Measurements from ENCODE around the gene VCAN. TPM values are rescaled to one million over a fixed set of nuclear protein-coding genes. Genes with fewer than 3 reads are reported as not detected.

VCAN gene
- total and polyA plus RNA-seq, 4 donors = 0.97 to 15.6 (median 4.8) TPM

- no peak overlapping the region for H3K27ac ChIP-seq (ENCODE audit: low read depth in 1 of 2, low read length in 2 of 2)
- peaks cover 0 to 2% (median 0%) of the 10 kb centered on the region in 4 donors for H3K27me3 ChIP-seq (ENCODE audit: control insufficient read depth in 4 of 4, insufficient read depth in 4 of 4, low read length in 3 of 4)
- no peak for TF ChIP-seq RXRA (IDR thresholded peaks at IDR 0.05)
- no peak for TF ChIP-seq RAD21 (IDR thresholded peaks at IDR 0.05)
- TF ChIP-seq SP1 (IDR thresholded peaks at IDR 0.05) = no peak
- TF ChIP-seq ZBTB33 (IDR thresholded peaks at IDR 0.05) = no peak
- no peak for TF ChIP-seq YY1 (IDR thresholded peaks at IDR 0.05)
- H3K4me1 ChIP-seq (ENCODE audit: control insufficient read depth in 4 of 4, insufficient read depth in 4 of 4, low read length in 3 of 4) = no peaks in the 10 kb centered on the region
- peaks cover 0 to 4% (median 0%) of the 10 kb centered on the region in 4 donors for H3K9me3 ChIP-seq (ENCODE audit: control insufficient read depth in 4 of 4, low read length in 3 of 4)
- H3K4me3 ChIP-seq (ENCODE audit: low read depth in 1 of 3, low read length in 3 of 3) = no peak overlapping the region
- DNase-seq (ENCODE audit: low spot score) = no peak
- no peak overlapping the region for H3K9ac ChIP-seq (ENCODE audit: low read depth in 1 of 2, low read length in 2 of 2)
- H3K36me3 ChIP-seq (ENCODE audit: control insufficient read depth in 4 of 4, insufficient read depth in 3 of 4, low read depth in 1 of 4, low read length in 3 of 4) = no peaks in the 10 kb centered on the region
Measured at GRCh38 chr5:83451955-83452354, 19.6 kb upstream of the VCAN start.

- Histone ChIP-seq H3K27me3 (ENCODE audit: control insufficient read depth in 4 of 4, insufficient read depth in 4 of 4, low read length in 3 of 4) (peaks cover 0 to 2% (median 0%) of the 10 kb centered on the region in 4 donors), H3K36me3 (ENCODE audit: control insufficient read depth in 4 of 4, insufficient read depth in 3 of 4, low read depth in 1 of 4, low read length in 3 of 4) (no peaks in the 10 kb centered on the region), H3K4me1 (ENCODE audit: control insufficient read depth in 4 of 4, insufficient read depth in 4 of 4, low read length in 3 of 4) (no peaks in the 10 kb centered on the region), H3K9me3 (ENCODE audit: control insufficient read depth in 4 of 4, low read length in 3 of 4) (peaks cover 0 to 4% (median 0%) of the 10 kb centered on the region in 4 donors), H3K4me3 (ENCODE audit: low read depth in 1 of 3, low read length in 3 of 3) (no peak overlapping the region), H3K9ac (ENCODE audit: low read depth in 1 of 2, low read length in 2 of 2) (no peak overlapping the region), H3K27ac (ENCODE audit: low read depth in 1 of 2, low read length in 2 of 2) (no peak overlapping the region)
- TF ChIP-seq RAD21 (IDR thresholded peaks at IDR 0.05) = no peak
- no peak for TF ChIP-seq SP1 (IDR thresholded peaks at IDR 0.05)
- TF ChIP-seq HNF4A (conservative IDR thresholded peaks at IDR 0.05) = no peak
- no peak for TF ChIP-seq GABPA (IDR thresholded peaks at IDR 0.05 in 1 of 2, conservative IDR thresholded peaks at IDR 0.05 in 1 of 2)
- TF ChIP-seq JUND (IDR thresholded peaks at IDR 0.05) = no peak
- TF ChIP-seq HNF4G (IDR thresholded peaks at IDR 0.05) = no peak
- no peak for TF ChIP-seq FOXA1 (IDR thresholded peaks at IDR 0.05)
- TF ChIP-seq YY1 (IDR thresholded peaks at IDR 0.05) = no peak
- TF ChIP-seq MAX (IDR thresholded peaks at IDR 0.05) = no peak
- TF ChIP-seq TAF1 (conservative IDR thresholded peaks at IDR 0.05) = no peak
- no peak for DNase-seq (ENCODE audit: low spot score)
- 49% methylated on average over 1 of the region's 1 CpG for WGBS
Measured at GRCh38 chr5:83453937-83454336, 17.6 kb upstream of the VCAN start.

- Histone ChIP-seq H3K9ac (ENCODE audit: low read depth in 1 of 2, low read length in 2 of 2) (no peak overlapping the region), H3K27me3 (ENCODE audit: control insufficient read depth in 4 of 4, insufficient read depth in 4 of 4, low read length in 3 of 4) (peaks cover 0 to 9% (median 2%) of the 10 kb centered on the region in 4 donors), H3K9me3 (ENCODE audit: control insufficient read depth in 4 of 4, low read length in 3 of 4) (no peaks in the 10 kb centered on the region), H3K27ac (ENCODE audit: low read depth in 1 of 2, low read length in 2 of 2) (no peak overlapping the region), H3K4me1 (ENCODE audit: control insufficient read depth in 4 of 4, insufficient read depth in 4 of 4, low read length in 3 of 4) (no peaks in the 10 kb centered on the region), H3K36me3 (ENCODE audit: control insufficient read depth in 4 of 4, insufficient read depth in 3 of 4, low read depth in 1 of 4, low read length in 3 of 4) (no peaks in the 10 kb centered on the region), H3K4me3 (ENCODE audit: low read depth in 1 of 3, low read length in 3 of 3) (no peak overlapping the region)
- DNase-seq (ENCODE audit: low spot score) = no peak
- 72% methylated on average over 3 of the region's 3 CpGs for WGBS
- TF ChIP-seq SP1 (IDR thresholded peaks at IDR 0.05) = no peak
- TF ChIP-seq FOXA1 (IDR thresholded peaks at IDR 0.05) = no peak
Measured at GRCh38 chr5:83464261-83464660, 7.3 kb upstream of the VCAN start.

Measured in liver (tissue), 9 donors.